Measurements from ENCODE around the gene DYSF. TPM values are rescaled to one million over a fixed set of nuclear protein-coding genes. Genes with fewer than 3 reads are reported as not detected.

DYSF gene
- total RNA-seq, 1 experiment from 2014 or later, result 0.89 TPM

- H3K9ac ChIP-seq (ENCODE audit: low read length), result no peak overlapping the region
- H3K27ac ChIP-seq (ENCODE audit: low read depth, low read length), result no peak overlapping the region
- intact Hi-C loops (cut with micrococcal nuclease), result no loop called here
- TF ChIP-seq ZNF274 (IDR thresholded peaks at IDR 0.05; ENCODE audit: low read depth, low read length) (no peak), JUND (IDR thresholded peaks at IDR 0.05) (no peak), TCF7L2 (IDR thresholded peaks at IDR 0.05; ENCODE audit: borderline replicate concordance, extremely low read depth, insufficient read depth, insufficient read length) (no peak), EZH2 (IDR thresholded peaks at IDR 0.05) (no peak), EZH2phosphoT487 (IDR thresholded peaks at IDR 0.05; ENCODE audit: borderline replicate concordance) (no peak), POLR2AphosphoS5 (IDR thresholded peaks at IDR 0.05; ENCODE audit: low read depth, low read length) (no peak), REST (IDR thresholded peaks at IDR 0.05; ENCODE audit: low read depth) (no peak), EGR1 (IDR thresholded peaks at IDR 0.05; ENCODE audit: low read depth) (no peak), ZBTB33 (IDR thresholded peaks at IDR 0.05; ENCODE audit: extremely low read depth, insufficient replicate concordance, low read length) (no peak), MAX (IDR thresholded peaks at IDR 0.05) (no peak), RAD21 (IDR thresholded peaks at IDR 0.05; ENCODE audit: low read depth) (no peak)
- H3K79me2 ChIP-seq (ENCODE audit: insufficient read depth, low read length), result no peaks in the 10 kb centered on the region
- DNase-seq (ENCODE audit: low read depth, low spot score) (no peak), ATAC-seq (no peak)
- H3K4me3 ChIP-seq (replicated peaks in 1 of 2; ENCODE audit: low read depth in 1 of 2, low read length in 2 of 2), result no peak overlapping the region
- peaks cover 0 to 11% of the 10 kb centered on the region in 2 experiments; a peak in 2 of 4 replicates for H3K4me1 ChIP-seq (ENCODE audit: control insufficient read depth in 1 of 2, insufficient read depth in 2 of 2, low read length in 2 of 2)
- no peaks in the 10 kb centered on the region for H3K36me3 ChIP-seq (ENCODE audit: control insufficient read depth in 1 of 2, insufficient read depth in 2 of 2, low read length in 2 of 2)
- BruUV-seq (replicated peaks), result no TSS peak
- H3K9me2 ChIP-seq (ENCODE audit: insufficient read depth), result no peaks in the 10 kb centered on the region
- no peaks in the 10 kb centered on the region for H3K9me3 ChIP-seq (ENCODE audit: control insufficient read depth in 1 of 2, insufficient read depth in 1 of 2, low read depth in 1 of 2, low read length in 2 of 2)
- H2AFZ ChIP-seq (ENCODE audit: low read depth, low read length, poor library complexity, severe bottlenecking), result no peak overlapping the region
- ChIA-PET POLR2A (no interaction called here), RAD21 (ENCODE audit: low non-redundant PET in 1 of 2, low total read pairs in 2 of 2, uncharacterized antibody in 2 of 2, unreplicated experiment in 2 of 2) (no interaction called here), CTCF (interaction anchor here (0.9 to 1.9 kb wide), 2 partner anchors 46 to 208 kb away, joined by 3 to 8 read pairs; no protein-coding TSS in a partner anchor)
- H3K4me2 ChIP-seq (ENCODE audit: low read length), result no peak overlapping the region
- H4K20me1 ChIP-seq (ENCODE audit: insufficient read depth), result no peaks in the 10 kb centered on the region
- no peaks in the 10 kb centered on the region for H3K27me3 ChIP-seq (ENCODE audit: insufficient read depth, low read length)
Observed at GRCh38 chr2:71507476-71507875, 54.1 kb downstream of the DYSF start.
